HG03280 (cell line): Measurements from ENCODE around the gene HADHB.
"Not testable (repeated sequence)": the region's sequence is repeated elsewhere in the genome, so short reads cannot be mapped to it uniquely, and the experiment has no call there.

Source experiments
- ATAC-seq: cut with Tn5 transposase; IDR thresholded peaks from one replicate; pipeline ENCODE4 v1.9.1; 2021; ENCODE audit warnings: mild to moderate bottlenecking, moderate library complexity; ENCODE audit not compliant: unreplicated experiment

The HADHB gene

GRCh38 chr2:26243470-26244308 is 1.1 kb upstream of the HADHB start:
- no peak for ATAC-seq

- ATAC-seq = peak; percentile 10
These were observed 543 bp downstream of the HADHB start for GRCh38 chr2:26245231-26245732.

GRCh38 chr2:26245810-26246209 is 1.1 kb downstream of the HADHB start:
- peak; percentile 48 for ATAC-seq

GRCh38 chr2:26246818-26247217 is 2.1 kb downstream of the HADHB start:
- ATAC-seq = no peak

GRCh38 chr2:26249625-26250024 is 4.9 kb downstream of the HADHB start:
- ATAC-seq = no peak

GRCh38 chr2:26251893-26252292 is 7.2 kb downstream of the HADHB start:
- no peak for ATAC-seq

- ATAC-seq = no peak
These were observed 11.1 kb downstream of the HADHB start for GRCh38 chr2:26255759-26256384.

- not testable (repeated sequence) for ATAC-seq
These were observed 14.1 kb downstream of the HADHB start for GRCh38 chr2:26258836-26259235.

- no peak for ATAC-seq
These were observed 23.5 kb downstream of the HADHB start for GRCh38 chr2:26268213-26268612.

GRCh38 chr2:26268670-26269385 is 24.1 kb downstream of the HADHB start:
- not testable (repeated sequence) for ATAC-seq

GRCh38 chr2:26269571-26270158 is 24.9 kb downstream of the HADHB start:
- ATAC-seq = no peak

- no peak for ATAC-seq
These were observed 25.6 kb downstream of the HADHB start for GRCh38 chr2:26270373-26270772.

- ATAC-seq = no peak
These were observed 28.8 kb downstream of the HADHB start for GRCh38 chr2:26273501-26273900.

GRCh38 chr2:26274058-26274613 is 29.4 kb downstream of the HADHB start:
- ATAC-seq = no peak

- no peak for ATAC-seq
These were observed 31.9 kb downstream of the HADHB start for GRCh38 chr2:26276484-26277227.

- ATAC-seq = no peak
These were observed 35.1 kb downstream of the HADHB start for GRCh38 chr2:26279886-26280285.

- no peak for ATAC-seq
These were observed 36.5 kb downstream of the HADHB start for GRCh38 chr2:26281226-26281625.

- ATAC-seq = no peak
These were observed 38.9 kb downstream of the HADHB start for GRCh38 chr2:26283606-26284005.

- ATAC-seq = no peak
These were observed 39.4 kb downstream of the HADHB start for GRCh38 chr2:26284132-26284531.

GRCh38 chr2:26285931-26286330 is 41.2 kb downstream of the HADHB start:
- ATAC-seq = no peak
